GM12864 (cell line): ENCODE data around the gene RHEX.

Source experiments
- DNase-seq: peaks from one replicate; pipeline ENCODE4 v3.0.0-alpha.2; 2011; ENCODE audit warnings: low read depth
- H3K4me3 ChIP-seq: 2 replicates; pipeline ENCODE4 v1.5.1; 2011; ENCODE audit warnings: mild to moderate bottlenecking, low read depth, low read length, control low read depth
- TF ChIP-seq, protein P1 (sequence below): IDR thresholded peaks from 2 replicates; pipeline ENCODE4 v1.5.1; 2011; ENCODE audit warnings: low read depth, mild to moderate bottlenecking, moderate library complexity, low read length, control low read depth, inconsistent platforms; ENCODE audit errors: missing control alignments

RHEX gene

DNA sequence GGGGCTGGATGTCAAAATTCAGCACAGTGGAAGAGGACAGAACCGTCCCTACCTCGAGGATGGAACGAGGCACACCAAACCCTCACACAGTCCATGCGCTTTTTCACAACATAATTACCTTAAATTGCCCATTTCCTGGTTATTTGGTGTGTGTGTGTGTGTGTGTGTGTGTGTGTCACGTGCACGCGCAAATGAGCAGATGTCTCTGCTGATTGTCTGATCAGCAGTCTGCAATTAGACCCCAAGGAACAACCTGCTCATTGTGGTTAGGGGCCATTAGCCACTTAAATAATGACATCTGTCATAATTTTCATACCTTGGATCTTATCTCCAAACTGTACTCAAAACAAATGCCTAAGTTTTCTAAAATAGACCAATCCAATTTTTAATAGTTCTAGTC is 41.1 kb downstream of the RHEX start:
- TF ChIP-seq, protein P1, sequence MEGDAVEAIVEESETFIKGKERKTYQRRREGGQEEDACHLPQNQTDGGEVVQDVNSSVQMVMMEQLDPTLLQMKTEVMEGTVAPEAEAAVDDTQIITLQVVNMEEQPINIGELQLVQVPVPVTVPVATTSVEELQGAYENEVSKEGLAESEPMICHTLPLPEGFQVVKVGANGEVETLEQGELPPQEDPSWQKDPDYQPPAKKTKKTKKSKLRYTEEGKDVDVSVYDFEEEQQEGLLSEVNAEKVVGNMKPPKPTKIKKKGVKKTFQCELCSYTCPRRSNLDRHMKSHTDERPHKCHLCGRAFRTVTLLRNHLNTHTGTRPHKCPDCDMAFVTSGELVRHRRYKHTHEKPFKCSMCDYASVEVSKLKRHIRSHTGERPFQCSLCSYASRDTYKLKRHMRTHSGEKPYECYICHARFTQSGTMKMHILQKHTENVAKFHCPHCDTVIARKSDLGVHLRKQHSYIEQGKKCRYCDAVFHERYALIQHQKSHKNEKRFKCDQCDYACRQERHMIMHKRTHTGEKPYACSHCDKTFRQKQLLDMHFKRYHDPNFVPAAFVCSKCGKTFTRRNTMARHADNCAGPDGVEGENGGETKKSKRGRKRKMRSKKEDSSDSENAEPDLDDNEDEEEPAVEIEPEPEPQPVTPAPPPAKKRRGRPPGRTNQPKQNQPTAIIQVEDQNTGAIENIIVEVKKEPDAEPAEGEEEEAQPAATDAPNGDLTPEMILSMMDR = no peak
- DNase-seq = no peak
- no peak overlapping the region for H3K4me3 ChIP-seq

DNA sequence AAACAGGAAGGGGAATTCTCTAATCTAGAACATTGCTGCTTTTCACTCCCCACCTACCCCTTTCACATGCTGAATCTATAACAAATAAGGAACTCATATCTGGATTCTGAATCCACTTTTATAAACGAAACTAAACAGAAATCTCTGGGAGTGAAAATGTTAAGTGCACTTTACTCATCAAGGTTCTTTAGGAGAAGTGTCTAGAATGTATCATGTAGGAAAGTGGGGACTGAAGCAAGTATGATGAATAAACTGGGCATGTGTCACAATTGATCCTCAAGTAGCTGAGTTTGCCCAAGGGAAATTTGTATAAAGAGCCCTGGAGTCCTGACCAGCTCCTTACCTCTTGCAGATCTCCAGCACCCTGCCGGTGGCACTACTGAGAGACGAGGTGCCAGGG is 44.4 kb downstream of the RHEX start:
- no peak for DNase-seq
- TF ChIP-seq, protein P1 = no peak
- H3K4me3 ChIP-seq = no peak overlapping the region

DNA sequence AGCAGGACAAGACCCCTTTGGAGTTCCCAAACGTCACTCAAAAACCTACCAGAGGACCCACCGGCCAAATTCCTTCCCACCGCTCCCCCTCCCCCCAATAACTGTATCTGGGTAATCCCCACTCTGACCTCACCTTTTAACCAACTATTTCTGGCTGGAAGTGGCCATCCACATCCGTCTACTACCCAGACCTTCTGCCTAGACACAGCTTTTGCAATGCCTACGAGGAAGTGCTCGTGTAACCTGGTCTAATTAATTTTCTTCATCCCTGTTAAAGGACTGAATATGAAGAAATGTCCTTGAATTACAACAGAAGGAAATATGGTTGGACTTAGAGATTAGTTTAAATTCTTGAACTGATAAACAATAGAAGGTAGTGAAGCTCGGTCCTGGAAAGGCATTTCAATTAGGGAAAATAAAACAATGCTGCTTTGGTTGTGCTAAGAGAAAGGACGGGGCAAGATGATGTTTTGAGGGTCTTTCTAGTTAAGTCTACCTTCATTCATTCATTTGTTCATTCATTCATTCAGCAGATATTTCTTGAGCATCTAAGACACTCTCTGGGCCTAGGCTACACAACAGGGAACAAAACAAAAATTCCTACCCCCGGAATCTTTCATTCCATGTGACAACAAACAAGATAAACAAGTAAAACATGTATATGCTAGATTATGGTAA is 45.4 kb downstream of the RHEX start:
- TF ChIP-seq, protein P1 = no peak

DNA sequence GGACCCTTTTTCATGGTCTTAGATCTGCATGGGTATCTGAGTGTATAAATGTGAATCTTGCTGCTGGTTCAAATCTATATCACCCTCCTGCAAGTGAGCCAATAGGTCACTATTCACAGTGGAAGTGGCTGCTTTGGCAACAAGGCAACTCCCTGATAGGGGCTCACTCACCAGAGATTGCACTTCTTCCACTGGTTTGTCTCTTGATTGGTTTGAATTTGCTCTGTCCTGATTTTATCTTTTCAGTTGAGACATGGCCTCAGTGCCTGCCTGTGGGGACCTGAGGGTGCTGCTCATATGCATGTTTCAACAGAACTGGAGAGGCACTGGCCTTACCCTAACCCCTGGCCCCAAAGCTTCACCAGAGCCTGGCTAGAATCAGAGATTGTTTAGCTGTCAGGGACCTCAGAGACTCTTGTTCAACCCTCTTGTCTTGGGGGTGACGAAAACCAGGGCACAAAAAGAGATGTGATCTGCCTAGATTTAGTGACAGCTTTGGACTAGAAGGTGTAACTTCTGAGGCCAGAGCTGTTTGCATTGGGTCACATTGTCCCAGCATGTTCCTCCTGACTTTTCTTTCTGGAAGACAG is 47.3 kb downstream of the RHEX start:
- no peak overlapping the region for H3K4me3 ChIP-seq
- TF ChIP-seq, protein P1 = no peak
- no peak for DNase-seq

More for the DNA sequence above, 45.4 kb downstream of the RHEX start:
- DNase-seq = no peak
- H3K4me3 ChIP-seq = no peak overlapping the region

DNA sequence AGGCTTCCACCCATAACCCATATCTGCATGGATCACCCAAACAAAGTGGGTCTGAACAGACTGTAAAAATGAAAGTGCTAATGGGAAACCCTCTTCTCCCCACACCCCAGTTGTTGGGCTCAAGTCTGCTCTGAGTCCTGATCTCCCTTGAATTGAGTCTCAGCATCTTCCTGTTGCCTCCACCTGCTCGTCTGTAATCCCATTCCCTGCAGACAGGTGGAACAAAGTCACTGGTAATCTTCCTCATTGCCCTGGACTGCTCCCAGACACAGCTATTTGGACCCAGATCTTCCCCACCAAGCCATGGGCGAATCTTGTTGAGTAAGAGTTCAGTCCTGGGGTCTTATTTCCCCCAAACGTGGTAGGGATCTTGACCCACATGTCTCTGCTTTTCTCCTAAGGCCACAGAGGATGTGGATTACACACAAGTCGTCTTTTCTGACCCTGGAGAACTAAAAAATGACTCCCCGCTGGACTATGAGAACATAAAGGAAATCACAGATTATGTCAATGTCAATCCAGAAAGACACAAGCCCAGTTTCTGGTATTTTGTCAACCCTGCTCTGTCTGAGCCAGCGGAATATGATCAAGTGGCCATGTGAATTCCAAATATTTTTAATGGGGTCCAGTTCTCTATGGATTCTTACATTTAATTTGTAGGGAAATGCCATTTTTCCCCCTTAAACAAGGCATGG is 48.5 kb downstream of the RHEX start:
- no peak overlapping the region for H3K4me3 ChIP-seq
- TF ChIP-seq, protein P1 = no peak
- DNase-seq = no peak

DNA sequence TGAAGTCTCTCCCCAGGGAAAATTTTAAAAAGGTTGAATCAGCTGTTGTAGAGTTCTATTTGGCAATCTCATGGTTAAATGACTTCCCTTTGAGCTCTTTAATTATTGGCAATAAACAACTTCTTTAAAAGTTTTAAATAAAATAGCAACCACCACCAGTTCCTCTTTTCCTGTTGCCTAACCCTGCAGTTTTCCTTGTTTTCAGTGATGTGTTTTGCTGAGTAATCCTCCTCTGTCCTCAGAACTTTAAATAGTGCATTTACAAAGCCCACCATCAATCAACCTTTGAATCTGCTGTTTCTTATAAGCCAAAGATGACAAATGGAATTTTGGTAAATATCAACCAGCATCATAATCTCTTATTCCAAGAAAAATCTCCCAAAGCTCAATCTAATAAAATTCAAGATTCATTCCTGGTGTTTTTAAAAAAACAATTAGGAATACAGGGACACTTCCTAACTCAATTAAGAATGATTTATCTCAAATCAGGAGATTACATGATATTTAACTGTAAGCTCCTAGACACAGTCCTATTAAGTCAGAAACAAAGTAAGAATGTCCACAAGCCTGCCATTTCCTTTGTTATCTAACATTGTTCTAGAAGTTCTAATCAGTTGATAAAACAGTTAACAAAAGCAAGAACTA is 49.4 kb downstream of the RHEX start:
- TF ChIP-seq, protein P1 = no peak
- DNase-seq = no peak
- no peak overlapping the region for H3K4me3 ChIP-seq
